DOHH2 (cell line): ENCODE results near the gene SLC22A1.

Source experiments
- H3F3A ChIP-seq: fragments of 200-600 bp; sonication (generic), shearing (Covaris generic); 2 replicates; pipeline ENCODE4 v1.6.0; 2016; ENCODE audit warnings: antibody characterized with exemption, mild to moderate bottlenecking; ENCODE audit not compliant: control insufficient read depth, insufficient read depth
- H3K27ac ChIP-seq: fragments of 200-600 bp; sonication (generic); 2 replicates; pipeline ENCODE4 v1.5.1; 2014; ENCODE audit warnings: low read depth, mild to moderate bottlenecking, low read length, moderate library complexity
- H3K27me3 ChIP-seq: fragments of 200-600 bp; sonication (generic); 2 replicates; pipeline ENCODE4 v1.6.1; 2014; ENCODE audit warnings: mild to moderate bottlenecking, low read length, mixed read lengths; ENCODE audit not compliant: control insufficient read depth
- H3K36me3 ChIP-seq: fragments of 200-600 bp; sonication (generic); 2 replicates; pipeline ENCODE4 v1.6.1; 2014; ENCODE audit warnings: mild to moderate bottlenecking, low read length, moderate library complexity, mixed read lengths; ENCODE audit not compliant: control insufficient read depth
- H3K4me1 ChIP-seq: fragments of 200-600 bp; sonication (generic); 2 replicates; pipeline ENCODE4 v1.6.1; 2014; ENCODE audit warnings: mild to moderate bottlenecking, low read length, mixed read lengths; ENCODE audit not compliant: control insufficient read depth
- H3K4me2 ChIP-seq: fragments of 200-600 bp; sonication (generic); 2 replicates; pipeline ENCODE4 v1.6.0; 2014; ENCODE audit warnings: mild to moderate bottlenecking, low read length, moderate library complexity
- H3K4me3 ChIP-seq: fragments of 200-600 bp; sonication (generic); 2 replicates; pipeline ENCODE4 v1.5.1; 2014; ENCODE audit warnings: mild to moderate bottlenecking, low read length, mixed read lengths
- H3K79me2 ChIP-seq: fragments of 200-600 bp; sonication (generic); 2 replicates; pipeline ENCODE4 v1.6.1; 2014; ENCODE audit warnings: mild to moderate bottlenecking, low read length, mixed read lengths; ENCODE audit not compliant: control insufficient read depth
- H3K9me2 ChIP-seq: fragments of 200-600 bp; sonication (generic); replicated peaks from 2 replicates; pipeline ENCODE4 v1.6.1; 2014; ENCODE audit warnings: mild to moderate bottlenecking, low read length, mixed read lengths; ENCODE audit not compliant: control insufficient read depth
- H3K9me3 ChIP-seq: fragments of 200-600 bp; sonication (generic); 2 replicates; pipeline ENCODE4 v1.6.1; 2014; ENCODE audit warnings: antibody characterized with exemption, low read length, mixed read lengths; ENCODE audit not compliant: control insufficient read depth, insufficient read depth
- H4K20me1 ChIP-seq: fragments of 200-600 bp; sonication (generic); 2 replicates; pipeline ENCODE4 v1.6.0; 2014; ENCODE audit warnings: low read depth, mild to moderate bottlenecking, antibody characterized with exemption, low read length, moderate library complexity; ENCODE audit not compliant: control insufficient read depth, insufficient read depth
- CTCF ChIP-seq: fragments of 200-600 bp; sonication (generic); IDR thresholded peaks from one replicate; pipeline ENCODE4 v1.5.1; 2014; ENCODE audit warnings: antibody characterized with exemption, mild to moderate bottlenecking, low read depth, low read length; ENCODE audit not compliant: poor library complexity, severe bottlenecking
- EZH2phosphoT487 ChIP-seq: fragments of 200-600 bp; sonication (generic); IDR thresholded peaks from 2 replicates; pipeline ENCODE4 v1.6.1; 2017; ENCODE audit warnings: borderline replicate concordance, mild to moderate bottlenecking, antibody characterized with exemption, low read length, moderate library complexity, mixed read lengths

Gene SLC22A1

GRCh38 chr6:160142115-160142715 is 20.6 kb downstream of the SLC22A1 start:
- Histone ChIP-seq H3K4me1 (no peaks in the 10 kb centered on the region; the same call in 1 of the 2 replicates), H3K4me3 (no peak overlapping the region), H3K27me3 (0 out of 2 replicates have a peak, but pooled peaks cover 2% of the 10 kb centered on the region), H3K79me2 (no peaks in the 10 kb centered on the region), H3K4me2 (no peak overlapping the region), H3K9me2 (no peaks in the 10 kb centered on the region), H3K27ac (no peak overlapping the region), H3K9me3 (no peaks in the 10 kb centered on the region), H3F3A (no peaks in the 10 kb centered on the region), H3K36me3 (no peaks in the 10 kb centered on the region), H4K20me1 (no peaks in the 10 kb centered on the region)
- TF ChIP-seq EZH2phosphoT487 = no peak
- TF ChIP-seq CTCF = no peak

GRCh38 chr6:160146454-160147145 is 25.0 kb downstream of the SLC22A1 start:
- H3K9me2 ChIP-seq = no peaks in the 10 kb centered on the region
- H3K27me3 ChIP-seq = 0 out of 2 replicates have a peak, but pooled peaks cover 2% of the 10 kb centered on the region
- no peaks in the 10 kb centered on the region for H3K9me3 ChIP-seq

GRCh38 chr6:160147146-160147536 is 25.5 kb downstream of the SLC22A1 start:
- no peaks in the 10 kb centered on the region for H3K79me2 ChIP-seq

More at GRCh38 chr6:160146454-160147145, 25.0 kb downstream of the SLC22A1 start:
- no peaks in the 10 kb centered on the region for H4K20me1 ChIP-seq
- H3F3A ChIP-seq = no peaks in the 10 kb centered on the region
- H3K79me2 ChIP-seq = no peaks in the 10 kb centered on the region
- no peaks in the 10 kb centered on the region for H3K36me3 ChIP-seq
- H3K27ac ChIP-seq = no peak overlapping the region
- no peak overlapping the region for H3K4me3 ChIP-seq
- H3K4me1 ChIP-seq = no peaks in the 10 kb centered on the region
- H3K4me2 ChIP-seq = no peak overlapping the region
- TF ChIP-seq EZH2phosphoT487 = no peak

More at GRCh38 chr6:160147146-160147536, 25.5 kb downstream of the SLC22A1 start:
- 0 out of 2 replicates have a peak, but pooled peaks cover 2% of the 10 kb centered on the region for H3K27me3 ChIP-seq
- H3K4me1 ChIP-seq = no peaks in the 10 kb centered on the region
- H3K9me2 ChIP-seq = no peaks in the 10 kb centered on the region
- H3K36me3 ChIP-seq = no peaks in the 10 kb centered on the region
- no peaks in the 10 kb centered on the region for H3K9me3 ChIP-seq
- no peaks in the 10 kb centered on the region for H4K20me1 ChIP-seq
- no peak overlapping the region for H3K27ac ChIP-seq
- no peak overlapping the region for H3K4me2 ChIP-seq
- TF ChIP-seq EZH2phosphoT487 (no peak), CTCF (no peak)
- no peaks in the 10 kb centered on the region for H3F3A ChIP-seq
- no peak overlapping the region for H3K4me3 ChIP-seq
